ENCODE results near the gene ARG2. TPM values are rescaled to one million over a fixed set of nuclear protein-coding genes. Genes with fewer than 3 reads are reported as not detected.

ARG2 gene
- polyA plus RNA-seq, 1 donor from 2014 or later = 204 TPM

DNA sequence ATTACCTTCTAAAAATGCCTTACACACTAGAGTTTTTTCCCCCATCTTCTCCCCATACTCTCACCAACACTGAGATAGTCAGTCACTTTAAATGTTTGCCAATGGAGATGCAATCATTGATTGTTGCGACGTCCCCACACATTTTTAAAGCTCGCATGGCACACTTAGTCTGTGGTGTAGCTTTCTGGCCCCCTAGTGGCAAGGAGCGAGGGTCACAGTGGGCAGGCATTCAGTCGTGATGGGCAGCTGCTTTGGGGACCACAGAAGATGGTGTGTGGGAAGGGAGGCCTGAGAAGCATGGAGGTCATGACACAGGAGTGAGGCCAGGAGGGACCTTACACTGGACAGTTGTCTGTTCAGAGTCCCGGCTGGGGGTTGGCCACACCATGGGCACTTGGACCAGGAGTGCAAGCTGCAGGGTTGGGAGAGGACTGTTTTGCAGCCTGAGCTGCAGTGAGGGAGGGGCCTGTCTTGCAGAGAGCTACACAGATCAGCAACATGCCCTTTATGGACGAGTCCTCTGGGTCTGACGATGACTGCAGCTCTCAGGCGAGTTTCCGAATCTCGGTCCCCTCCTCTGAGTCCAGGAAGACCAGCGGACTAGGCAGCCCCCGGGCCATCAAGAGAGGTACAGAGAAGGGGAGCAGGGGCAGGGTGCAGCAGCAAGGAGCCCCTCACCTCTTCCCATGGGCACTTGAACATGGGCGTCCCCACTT lies 48.3 kb upstream of the ARG2 start:
- TF ChIP-seq EP300 (conservative IDR thresholded peaks at IDR 0.05; ENCODE audit: poor library complexity, severe bottlenecking) (no peak), RAD21 (conservative IDR thresholded peaks at IDR 0.05) (peak; percentile 74), TAF1 (IDR thresholded peaks at IDR 0.05; ENCODE audit: low read depth) (no peak), SMC3 (conservative IDR thresholded peaks at IDR 0.05; ENCODE audit: poor library complexity) (peak; percentile 84), MXI1 (conservative IDR thresholded peaks at IDR 0.05; ENCODE audit: poor library complexity, severe bottlenecking) (no peak), EZH2 (IDR thresholded peaks at IDR 0.05; ENCODE audit: borderline replicate concordance, insufficient read depth, low read length, poor library complexity, severe bottlenecking) (no peak), POLR2AphosphoS5 (IDR thresholded peaks at IDR 0.05) (no peak)
- TF ChIP-seq, protein P1, sequence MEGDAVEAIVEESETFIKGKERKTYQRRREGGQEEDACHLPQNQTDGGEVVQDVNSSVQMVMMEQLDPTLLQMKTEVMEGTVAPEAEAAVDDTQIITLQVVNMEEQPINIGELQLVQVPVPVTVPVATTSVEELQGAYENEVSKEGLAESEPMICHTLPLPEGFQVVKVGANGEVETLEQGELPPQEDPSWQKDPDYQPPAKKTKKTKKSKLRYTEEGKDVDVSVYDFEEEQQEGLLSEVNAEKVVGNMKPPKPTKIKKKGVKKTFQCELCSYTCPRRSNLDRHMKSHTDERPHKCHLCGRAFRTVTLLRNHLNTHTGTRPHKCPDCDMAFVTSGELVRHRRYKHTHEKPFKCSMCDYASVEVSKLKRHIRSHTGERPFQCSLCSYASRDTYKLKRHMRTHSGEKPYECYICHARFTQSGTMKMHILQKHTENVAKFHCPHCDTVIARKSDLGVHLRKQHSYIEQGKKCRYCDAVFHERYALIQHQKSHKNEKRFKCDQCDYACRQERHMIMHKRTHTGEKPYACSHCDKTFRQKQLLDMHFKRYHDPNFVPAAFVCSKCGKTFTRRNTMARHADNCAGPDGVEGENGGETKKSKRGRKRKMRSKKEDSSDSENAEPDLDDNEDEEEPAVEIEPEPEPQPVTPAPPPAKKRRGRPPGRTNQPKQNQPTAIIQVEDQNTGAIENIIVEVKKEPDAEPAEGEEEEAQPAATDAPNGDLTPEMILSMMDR (IDR thresholded peaks at IDR 0.05; ENCODE audit: poor library complexity, severe bottlenecking) = peak; percentile 76
- TF ChIP-seq, protein P2, sequence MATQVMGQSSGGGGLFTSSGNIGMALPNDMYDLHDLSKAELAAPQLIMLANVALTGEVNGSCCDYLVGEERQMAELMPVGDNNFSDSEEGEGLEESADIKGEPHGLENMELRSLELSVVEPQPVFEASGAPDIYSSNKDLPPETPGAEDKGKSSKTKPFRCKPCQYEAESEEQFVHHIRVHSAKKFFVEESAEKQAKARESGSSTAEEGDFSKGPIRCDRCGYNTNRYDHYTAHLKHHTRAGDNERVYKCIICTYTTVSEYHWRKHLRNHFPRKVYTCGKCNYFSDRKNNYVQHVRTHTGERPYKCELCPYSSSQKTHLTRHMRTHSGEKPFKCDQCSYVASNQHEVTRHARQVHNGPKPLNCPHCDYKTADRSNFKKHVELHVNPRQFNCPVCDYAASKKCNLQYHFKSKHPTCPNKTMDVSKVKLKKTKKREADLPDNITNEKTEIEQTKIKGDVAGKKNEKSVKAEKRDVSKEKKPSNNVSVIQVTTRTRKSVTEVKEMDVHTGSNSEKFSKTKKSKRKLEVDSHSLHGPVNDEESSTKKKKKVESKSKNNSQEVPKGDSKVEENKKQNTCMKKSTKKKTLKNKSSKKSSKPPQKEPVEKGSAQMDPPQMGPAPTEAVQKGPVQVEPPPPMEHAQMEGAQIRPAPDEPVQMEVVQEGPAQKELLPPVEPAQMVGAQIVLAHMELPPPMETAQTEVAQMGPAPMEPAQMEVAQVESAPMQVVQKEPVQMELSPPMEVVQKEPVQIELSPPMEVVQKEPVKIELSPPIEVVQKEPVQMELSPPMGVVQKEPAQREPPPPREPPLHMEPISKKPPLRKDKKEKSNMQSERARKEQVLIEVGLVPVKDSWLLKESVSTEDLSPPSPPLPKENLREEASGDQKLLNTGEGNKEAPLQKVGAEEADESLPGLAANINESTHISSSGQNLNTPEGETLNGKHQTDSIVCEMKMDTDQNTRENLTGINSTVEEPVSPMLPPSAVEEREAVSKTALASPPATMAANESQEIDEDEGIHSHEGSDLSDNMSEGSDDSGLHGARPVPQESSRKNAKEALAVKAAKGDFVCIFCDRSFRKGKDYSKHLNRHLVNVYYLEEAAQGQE (IDR thresholded peaks at IDR 0.05; ENCODE audit: borderline replicate concordance) = no peak
- H3K4me3 ChIP-seq (ENCODE audit: low read length) = no peak overlapping the region
- no peaks in the 10 kb centered on the region for H3K79me2 ChIP-seq (replicated peaks; ENCODE audit: insufficient read depth, low read length)
- no peaks in the 10 kb centered on the region for H3F3A ChIP-seq (ENCODE audit: insufficient read depth, low read length, poor library complexity, severe bottlenecking)
- H3K27me3 ChIP-seq (ENCODE audit: insufficient read depth, low read depth, low read length) = no peaks in the 10 kb centered on the region
- no peak overlapping the region for H3K4me2 ChIP-seq (ENCODE audit: low read length)
- H3K36me3 ChIP-seq (ENCODE audit: insufficient read depth, low read length) = peaks cover 12% of the 10 kb centered on the region
- H3K27ac ChIP-seq (ENCODE audit: low read length) = no peak overlapping the region
- H3K9me3 ChIP-seq (ENCODE audit: low read length) = no peaks in the 10 kb centered on the region
- H3K9me2 ChIP-seq (ENCODE audit: insufficient read depth, low read length) = no peaks in the 10 kb centered on the region
- H3K9ac ChIP-seq (ENCODE audit: low read length) = no peak overlapping the region
- no peaks in the 10 kb centered on the region for H4K20me1 ChIP-seq (ENCODE audit: insufficient read depth)
- no peak overlapping the region for H2AFZ ChIP-seq (ENCODE audit: low read depth, low read length)

DNA sequence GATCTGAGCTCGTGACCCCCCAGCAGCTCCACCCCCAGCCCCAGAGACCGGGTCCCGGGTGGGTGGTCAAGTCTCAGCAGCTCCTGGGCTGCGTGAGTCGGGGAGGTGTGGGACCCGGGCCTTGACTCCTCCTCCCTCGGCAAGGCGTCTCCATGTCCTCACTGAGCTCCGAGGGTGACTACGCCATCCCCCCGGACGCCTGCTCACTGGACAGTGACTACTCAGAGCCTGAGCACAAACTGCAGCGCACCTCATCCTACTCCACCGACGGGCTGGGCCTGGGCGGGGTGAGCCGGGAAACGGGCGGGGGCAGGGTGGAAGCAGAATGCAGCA lies 47.8 kb upstream of the ARG2 start:
- Histone ChIP-seq H3K27ac (ENCODE audit: low read length) (no peak overlapping the region), H3K36me3 (ENCODE audit: insufficient read depth, low read length) (peaks cover 13% of the 10 kb centered on the region), H3K79me2 (replicated peaks; ENCODE audit: insufficient read depth, low read length) (no peaks in the 10 kb centered on the region), H3K4me2 (ENCODE audit: low read length) (no peak overlapping the region), H3K27me3 (ENCODE audit: insufficient read depth, low read depth, low read length) (no peaks in the 10 kb centered on the region), H3K9ac (ENCODE audit: low read length) (no peak overlapping the region), H3K4me3 (ENCODE audit: low read length) (no peak overlapping the region), H4K20me1 (ENCODE audit: insufficient read depth) (no peaks in the 10 kb centered on the region), H3K9me2 (ENCODE audit: insufficient read depth, low read length) (no peaks in the 10 kb centered on the region), H3K9me3 (ENCODE audit: low read length) (no peaks in the 10 kb centered on the region), H3F3A (ENCODE audit: insufficient read depth, low read length, poor library complexity, severe bottlenecking) (no peaks in the 10 kb centered on the region), H2AFZ (ENCODE audit: low read depth, low read length) (no peak overlapping the region)
- no peak for TF ChIP-seq TAF1 (IDR thresholded peaks at IDR 0.05; ENCODE audit: low read depth)
- TF ChIP-seq EZH2 (IDR thresholded peaks at IDR 0.05; ENCODE audit: borderline replicate concordance, insufficient read depth, low read length, poor library complexity, severe bottlenecking) = no peak
- TF ChIP-seq POLR2AphosphoS5 (IDR thresholded peaks at IDR 0.05) = no peak
- TF ChIP-seq RAD21 (conservative IDR thresholded peaks at IDR 0.05) = no peak
- TF ChIP-seq, protein P1 (IDR thresholded peaks at IDR 0.05; ENCODE audit: poor library complexity, severe bottlenecking) = no peak

Data from neural cell (in vitro differentiated cells).